Measurements from ENCODE around the gene TP53AIP1.

Gene TP53AIP1

GRCh38 chr11:128943428-128943976, 831 bp upstream of the TP53AIP1 start:
- DNase-seq (ENCODE audit: low read depth in 1 of 2, low spot score in 1 of 2): no peak

GRCh38 chr11:128942272-128942612, 429 bp downstream of the TP53AIP1 start:
- no peak for DNase-seq (ENCODE audit: low read depth in 1 of 2, low spot score in 1 of 2)

- no peak for DNase-seq (ENCODE audit: low read depth in 1 of 2, low spot score in 1 of 2)
Observed at GRCh38 chr11:128941573-128942271, 949 bp downstream of the TP53AIP1 start.

GRCh38 chr11:128941110-128941509, 1.6 kb downstream of the TP53AIP1 start:
- no peak for DNase-seq (ENCODE audit: low read depth in 1 of 2, low spot score in 1 of 2)

- DNase-seq (ENCODE audit: low read depth in 1 of 2, low spot score in 1 of 2): no peak
Observed at GRCh38 chr11:128940603-128941002, 2.1 kb downstream of the TP53AIP1 start.

GRCh38 chr11:128940156-128940555, 2.5 kb downstream of the TP53AIP1 start:
- DNase-seq (ENCODE audit: low read depth in 1 of 2, low spot score in 1 of 2): no peak

GRCh38 chr11:128939591-128939990, 3.1 kb downstream of the TP53AIP1 start:
- no peak for DNase-seq (ENCODE audit: low read depth in 1 of 2, low spot score in 1 of 2)

- DNase-seq (ENCODE audit: low read depth in 1 of 2, low spot score in 1 of 2): no peak
Observed at GRCh38 chr11:128938156-128938885, 4.3 kb downstream of the TP53AIP1 start.

- DNase-seq (ENCODE audit: low read depth in 1 of 2, low spot score in 1 of 2): no peak
Observed at GRCh38 chr11:128937480-128937879, 5.2 kb downstream of the TP53AIP1 start.

GRCh38 chr11:128936606-128937251, 5.9 kb downstream of the TP53AIP1 start:
- DNase-seq (ENCODE audit: low read depth in 1 of 2, low spot score in 1 of 2): no peak

- no peak for DNase-seq (ENCODE audit: low read depth in 1 of 2, low spot score in 1 of 2)
Observed at GRCh38 chr11:128934926-128935325, 7.7 kb downstream of the TP53AIP1 start.

GRCh38 chr11:128934351-128934750, 8.3 kb downstream of the TP53AIP1 start:
- DNase-seq (ENCODE audit: low read depth in 1 of 2, low spot score in 1 of 2): no peak

GRCh38 chr11:128933481-128934178, 9.0 kb downstream of the TP53AIP1 start:
- no peak for DNase-seq (ENCODE audit: low read depth in 1 of 2, low spot score in 1 of 2)

- no peak for DNase-seq (ENCODE audit: low read depth in 1 of 2, low spot score in 1 of 2)
Observed at GRCh38 chr11:128931668-128932067, 11.0 kb downstream of the TP53AIP1 start.

- DNase-seq (ENCODE audit: low read depth in 1 of 2, low spot score in 1 of 2): no peak
Observed at GRCh38 chr11:128931066-128931465, 11.6 kb downstream of the TP53AIP1 start.

- DNase-seq (ENCODE audit: low read depth in 1 of 2, low spot score in 1 of 2): no peak
Observed at GRCh38 chr11:128929991-128930390, 12.7 kb downstream of the TP53AIP1 start.

GRCh38 chr11:128929468-128929867, 13.2 kb downstream of the TP53AIP1 start:
- DNase-seq (ENCODE audit: low read depth in 1 of 2, low spot score in 1 of 2): no peak

GRCh38 chr11:128928400-128928799, 14.3 kb downstream of the TP53AIP1 start:
- DNase-seq (ENCODE audit: low read depth in 1 of 2, low spot score in 1 of 2): no peak

GRCh38 chr11:128927683-128928336, 14.9 kb downstream of the TP53AIP1 start:
- DNase-seq (ENCODE audit: low read depth in 1 of 2, low spot score in 1 of 2): no peak

GRCh38 chr11:128927108-128927461, 15.6 kb downstream of the TP53AIP1 start:
- no peak for DNase-seq (ENCODE audit: low read depth in 1 of 2, low spot score in 1 of 2)
